DOHH2 (cell line): ENCODE data around the gene FUT2.

Experiments used
- EZH2phosphoT487 ChIP-seq: fragments of 200-600 bp; sonication (generic); IDR thresholded peaks from 2 replicates; pipeline ENCODE4 v1.6.1; 2017; ENCODE audit warnings: borderline replicate concordance, mild to moderate bottlenecking, antibody characterized with exemption, low read length, moderate library complexity, mixed read lengths
- TF ChIP-seq, protein P1 (sequence below): fragments of 200-600 bp; sonication (generic); IDR thresholded peaks from one replicate; pipeline ENCODE4 v1.5.1; 2014; ENCODE audit warnings: antibody characterized with exemption, mild to moderate bottlenecking, low read depth, low read length; ENCODE audit not compliant: poor library complexity, severe bottlenecking

GRCh38 chr19:48750351-48750750 is 54.6 kb downstream of the FUT2 start:
- TF ChIP-seq, protein P1, sequence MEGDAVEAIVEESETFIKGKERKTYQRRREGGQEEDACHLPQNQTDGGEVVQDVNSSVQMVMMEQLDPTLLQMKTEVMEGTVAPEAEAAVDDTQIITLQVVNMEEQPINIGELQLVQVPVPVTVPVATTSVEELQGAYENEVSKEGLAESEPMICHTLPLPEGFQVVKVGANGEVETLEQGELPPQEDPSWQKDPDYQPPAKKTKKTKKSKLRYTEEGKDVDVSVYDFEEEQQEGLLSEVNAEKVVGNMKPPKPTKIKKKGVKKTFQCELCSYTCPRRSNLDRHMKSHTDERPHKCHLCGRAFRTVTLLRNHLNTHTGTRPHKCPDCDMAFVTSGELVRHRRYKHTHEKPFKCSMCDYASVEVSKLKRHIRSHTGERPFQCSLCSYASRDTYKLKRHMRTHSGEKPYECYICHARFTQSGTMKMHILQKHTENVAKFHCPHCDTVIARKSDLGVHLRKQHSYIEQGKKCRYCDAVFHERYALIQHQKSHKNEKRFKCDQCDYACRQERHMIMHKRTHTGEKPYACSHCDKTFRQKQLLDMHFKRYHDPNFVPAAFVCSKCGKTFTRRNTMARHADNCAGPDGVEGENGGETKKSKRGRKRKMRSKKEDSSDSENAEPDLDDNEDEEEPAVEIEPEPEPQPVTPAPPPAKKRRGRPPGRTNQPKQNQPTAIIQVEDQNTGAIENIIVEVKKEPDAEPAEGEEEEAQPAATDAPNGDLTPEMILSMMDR, result no peak
- no peak for TF ChIP-seq EZH2phosphoT487
